Body of pancreas (tissue), 4 donors: Measurements from ENCODE around the gene UXS1.
"Not testable (repeated sequence)": the region's sequence is repeated elsewhere in the genome, so short reads cannot be mapped to it uniquely, and the experiment has no call there.

Experiments used
- POLR2A ChIP-seq, 3 donors: fragments of 450-650 bp; IDR thresholded peaks; one replicate each; pipeline ENCODE4 v1.6.1; 2016; ENCODE audit warnings: antibody characterized with exemption in 3 of 3, mild to moderate bottlenecking in 2 of 3
- TF ChIP-seq, protein P1 (sequence below), 7 experiments: fragments of 450-650 bp in 4 of 7; fragments of 200-600 bp in 3 of 7; sonication (generic) in 3 of 7; IDR thresholded peaks; one replicate each; pipeline ENCODE4 v1.5.1; 2016 to 2019; ENCODE audit warnings: antibody characterized with exemption in 7 of 7

DNA sequence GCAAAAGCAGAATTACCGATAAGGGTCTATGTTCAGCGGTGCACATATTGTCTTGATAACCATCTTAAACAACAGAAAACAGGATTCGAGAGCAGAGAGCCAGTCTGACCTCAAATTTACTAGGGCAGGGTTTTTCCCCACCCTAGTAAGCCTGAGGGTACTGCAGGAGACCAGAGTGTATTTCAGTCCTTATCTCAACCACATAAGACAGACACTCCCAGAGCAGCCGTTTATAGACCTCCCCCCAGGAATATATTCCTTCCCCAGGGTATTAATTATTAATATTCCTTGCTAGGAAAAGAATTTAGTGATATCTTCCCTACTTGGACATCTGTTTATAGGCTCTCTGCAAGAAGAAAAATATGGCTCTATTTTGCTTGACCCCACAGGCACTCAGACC, 41.3 kb upstream of the UXS1 start:
- not testable (repeated sequence) for TF ChIP-seq POLR2A (IDR thresholded peaks at IDR 0.05)
- TF ChIP-seq, protein P1, sequence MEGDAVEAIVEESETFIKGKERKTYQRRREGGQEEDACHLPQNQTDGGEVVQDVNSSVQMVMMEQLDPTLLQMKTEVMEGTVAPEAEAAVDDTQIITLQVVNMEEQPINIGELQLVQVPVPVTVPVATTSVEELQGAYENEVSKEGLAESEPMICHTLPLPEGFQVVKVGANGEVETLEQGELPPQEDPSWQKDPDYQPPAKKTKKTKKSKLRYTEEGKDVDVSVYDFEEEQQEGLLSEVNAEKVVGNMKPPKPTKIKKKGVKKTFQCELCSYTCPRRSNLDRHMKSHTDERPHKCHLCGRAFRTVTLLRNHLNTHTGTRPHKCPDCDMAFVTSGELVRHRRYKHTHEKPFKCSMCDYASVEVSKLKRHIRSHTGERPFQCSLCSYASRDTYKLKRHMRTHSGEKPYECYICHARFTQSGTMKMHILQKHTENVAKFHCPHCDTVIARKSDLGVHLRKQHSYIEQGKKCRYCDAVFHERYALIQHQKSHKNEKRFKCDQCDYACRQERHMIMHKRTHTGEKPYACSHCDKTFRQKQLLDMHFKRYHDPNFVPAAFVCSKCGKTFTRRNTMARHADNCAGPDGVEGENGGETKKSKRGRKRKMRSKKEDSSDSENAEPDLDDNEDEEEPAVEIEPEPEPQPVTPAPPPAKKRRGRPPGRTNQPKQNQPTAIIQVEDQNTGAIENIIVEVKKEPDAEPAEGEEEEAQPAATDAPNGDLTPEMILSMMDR (IDR thresholded peaks at IDR 0.05) = not testable (repeated sequence)
